ENCODE measurements around the gene PRPF6. TPM values are rescaled to one million over a fixed set of nuclear protein-coding genes. Genes with fewer than 3 reads are reported as not detected.

PRPF6 gene
- total RNA-seq, 2 experiments from 2014 or later = 50.6 to 51.3 TPM

DNA sequence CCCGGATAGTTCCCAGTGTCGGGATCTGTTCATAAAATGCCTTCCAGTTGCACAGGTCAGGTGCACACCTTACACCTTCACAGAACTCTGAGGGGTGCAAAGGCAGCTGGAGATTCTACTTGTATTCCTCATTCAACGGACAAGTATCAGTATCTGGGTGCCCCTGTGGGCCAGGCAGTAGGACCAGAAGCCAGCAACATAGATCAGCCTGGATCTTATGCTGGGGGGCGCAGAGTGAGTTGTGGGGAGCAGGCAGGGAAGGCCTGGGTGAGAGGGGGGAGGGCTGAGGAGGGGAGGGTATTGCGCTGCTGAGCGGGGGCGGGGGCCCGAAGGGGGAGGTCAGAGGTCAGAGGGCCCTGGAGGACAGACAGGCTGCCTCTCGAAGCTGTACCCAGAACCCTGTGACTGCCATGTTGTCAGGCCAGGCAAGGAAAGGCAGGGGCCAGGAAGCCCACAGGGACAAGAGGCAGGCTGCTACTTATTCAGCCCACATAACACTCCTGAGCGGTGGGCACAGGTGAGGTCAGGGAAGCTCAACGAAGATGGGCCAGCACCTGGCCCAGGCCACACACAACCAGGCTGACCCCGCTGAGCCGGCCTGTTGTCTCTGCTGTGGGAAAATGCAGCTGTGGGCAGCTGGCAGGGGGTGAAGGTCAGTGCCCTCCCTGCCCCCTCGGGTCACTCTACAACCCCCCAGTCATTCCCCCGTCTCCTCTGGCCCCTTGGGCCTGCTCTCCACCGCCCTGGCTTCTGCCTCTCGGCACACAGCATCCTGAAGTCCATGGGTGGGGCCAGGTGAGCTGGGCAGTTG lies 100.1 kb downstream of the PRPF6 start:
- Histone ChIP-seq H3K27ac (ENCODE audit: low read depth in 1 of 2, low read length in 2 of 2) (peak overlapping the region in 1 of 2 donors; percentile 78), H3K27me3 (ENCODE audit: control insufficient read depth in 1 of 2, insufficient read depth in 2 of 2, low read length in 2 of 2) (peaks cover 0 to 5% of the 10 kb centered on the region in 2 experiments), H3K9me3 (ENCODE audit: control insufficient read depth in 1 of 2, insufficient read depth in 1 of 2, low read length in 2 of 2) (no peaks in the 10 kb centered on the region), H3K4me1 (ENCODE audit: insufficient read depth, low read length) (peaks cover 66% of the 10 kb centered on the region), H3K36me3 (ENCODE audit: insufficient read depth, low read length) (peaks cover 8% of the 10 kb centered on the region), H3K4me3 (ENCODE audit: low read length) (peak overlapping the region; percentile 57)
- ATAC-seq (ENCODE audit: poor library complexity) (no peak), DNase-seq (no peak)
- Mint-ChIP-seq H3K9me3 (no peaks in the 10 kb centered on the region), H3K27ac (peak overlapping the region; percentile 78), H3K27me3 (no peaks in the 10 kb centered on the region), H3K36me3 (ENCODE audit: low read depth) (peaks cover 6% of the 10 kb centered on the region), H3K4me3 (peak overlapping the region; percentile 85), H3K4me1 (ENCODE audit: low read depth) (peaks cover 47% of the 10 kb centered on the region)
- ChIA-PET POLR2A (interaction anchor here (1.3 to 3.7 kb wide), 2 partner anchors 42 to 217 kb away, joined by 5 to 30 read pairs; partner anchors contain the start of gene TPD52L2), CTCF (interaction anchor here (1.0 kb wide), 1 partner anchor 107 kb away, joined by 3 read pairs; no protein-coding TSS in a partner anchor)
- TF ChIP-seq CTCF (IDR thresholded peaks at IDR 0.05) = no peak
- intact Hi-C loops (cut with DNase I, micrococcal nuclease) = loop anchor here in 1 of 2 experiments (2.0 to 5.0 kb wide), 2 partner anchors 42 to 171 kb away; no protein-coding TSS in a partner anchor

DNA sequence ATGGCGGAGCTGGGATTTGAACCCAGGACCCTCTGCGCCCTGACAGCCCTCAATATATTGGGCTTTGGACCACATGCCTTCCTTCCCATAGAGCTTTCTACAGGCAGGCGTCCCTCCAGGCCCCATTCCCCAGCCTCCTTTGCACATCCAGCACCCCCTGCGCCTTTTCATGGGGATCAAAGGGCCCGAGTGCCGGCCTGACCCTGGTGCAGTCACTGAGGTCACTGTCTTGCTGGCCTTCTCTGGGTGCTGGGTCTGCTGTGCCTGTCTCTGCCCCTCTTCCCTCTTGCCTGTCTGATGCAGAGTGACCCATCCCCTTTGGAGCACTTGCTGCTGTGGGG lies 100.7 kb downstream of the PRPF6 start:
- peaks cover 47% of the 10 kb centered on the region for H3K4me1 Mint-ChIP-seq (ENCODE audit: low read depth)
- TF ChIP-seq CTCF (IDR thresholded peaks at IDR 0.05) = no peak
- Histone ChIP-seq H3K9me3 (ENCODE audit: control insufficient read depth in 1 of 2, insufficient read depth in 1 of 2, low read length in 2 of 2) (peaks cover 0 to 1% of the 10 kb centered on the region in 2 experiments), H3K27ac (ENCODE audit: low read depth in 1 of 2, low read length in 2 of 2) (no peak overlapping the region), H3K36me3 (ENCODE audit: insufficient read depth, low read length) (peaks cover 2% of the 10 kb centered on the region), H3K4me3 (ENCODE audit: low read length) (no peak overlapping the region), H3K4me1 (ENCODE audit: insufficient read depth, low read length) (peaks cover 60% of the 10 kb centered on the region), H3K27me3 (ENCODE audit: control insufficient read depth in 1 of 2, insufficient read depth in 2 of 2, low read length in 2 of 2) (peaks cover 0 to 5% of the 10 kb centered on the region in 2 experiments)
- intact Hi-C loops (cut with DNase I, micrococcal nuclease) = loop anchor here in 1 of 2 experiments (2.0 to 5.0 kb wide), 2 partner anchors 43 to 171 kb away; no protein-coding TSS in a partner anchor
- H3K27ac Mint-ChIP-seq = peak overlapping the region; percentile 78
- ChIA-PET POLR2A (interaction anchor here (1.3 kb wide), 1 partner anchor 217 kb away, joined by 5 read pairs; the partner anchor contains the start of gene TPD52L2), CTCF (interaction anchor here (2.6 kb wide), 1 partner anchor 40 kb away, joined by 25 read pairs; no protein-coding TSS in a partner anchor)
- peak overlapping the region; percentile 85 for H3K4me3 Mint-ChIP-seq
- H3K27me3 Mint-ChIP-seq = no peaks in the 10 kb centered on the region
- peak in 1 of 14 experiments; percentile 23 for DNase-seq
- no peaks in the 10 kb centered on the region for H3K9me3 Mint-ChIP-seq
- H3K36me3 Mint-ChIP-seq (ENCODE audit: low read depth) = peaks cover 5% of the 10 kb centered on the region
- ATAC-seq (ENCODE audit: poor library complexity) = no peak

- Histone ChIP-seq H3K27me3 (ENCODE audit: control insufficient read depth in 1 of 2, insufficient read depth in 2 of 2, low read length in 2 of 2) (peaks cover 0 to 5% of the 10 kb centered on the region in 2 experiments), H3K27ac (ENCODE audit: low read depth in 1 of 2, low read length in 2 of 2) (no peak overlapping the region), H3K36me3 (ENCODE audit: insufficient read depth, low read length) (no peaks in the 10 kb centered on the region), H3K4me1 (ENCODE audit: insufficient read depth, low read length) (peaks cover 54% of the 10 kb centered on the region), H3K4me3 (ENCODE audit: low read length) (no peak overlapping the region), H3K9me3 (ENCODE audit: control insufficient read depth in 1 of 2, insufficient read depth in 1 of 2, low read length in 2 of 2) (peaks cover 0 to 6% of the 10 kb centered on the region in 2 experiments)
- intact Hi-C loops (cut with DNase I, micrococcal nuclease) = loop anchor here in 1 of 2 experiments (5.0 kb wide), 1 partner anchor 170 kb away; no protein-coding TSS in a partner anchor
- DNase-seq (no peak), ATAC-seq (ENCODE audit: poor library complexity) (no peak)
- Mint-ChIP-seq H3K27me3 (no peaks in the 10 kb centered on the region), H3K27ac (peak overlapping the region; percentile 78), H3K9me3 (no peaks in the 10 kb centered on the region), H3K4me1 (ENCODE audit: low read depth) (peaks cover 42% of the 10 kb centered on the region), H3K36me3 (ENCODE audit: low read depth) (peaks cover 5% of the 10 kb centered on the region), H3K4me3 (peak overlapping the region; percentile 85)
- ChIA-PET POLR2A (interaction anchor here (2.5 kb wide), 1 partner anchor 18 kb away, joined by 7 read pairs; no protein-coding TSS in a partner anchor), CTCF (interaction anchor here (1.3 to 2.6 kb wide), 2 partner anchors 20 to 39 kb away, joined by 6 to 25 read pairs; partner anchors contain the start of gene TCEA2)
- TF ChIP-seq CTCF (IDR thresholded peaks at IDR 0.05) = no peak
Observed at GRCh38 chr20:64082126-64082731, 101.3 kb downstream of the PRPF6 start.
